ENCODE measurements around the gene PHOX2B.

PHOX2B gene

DNA sequence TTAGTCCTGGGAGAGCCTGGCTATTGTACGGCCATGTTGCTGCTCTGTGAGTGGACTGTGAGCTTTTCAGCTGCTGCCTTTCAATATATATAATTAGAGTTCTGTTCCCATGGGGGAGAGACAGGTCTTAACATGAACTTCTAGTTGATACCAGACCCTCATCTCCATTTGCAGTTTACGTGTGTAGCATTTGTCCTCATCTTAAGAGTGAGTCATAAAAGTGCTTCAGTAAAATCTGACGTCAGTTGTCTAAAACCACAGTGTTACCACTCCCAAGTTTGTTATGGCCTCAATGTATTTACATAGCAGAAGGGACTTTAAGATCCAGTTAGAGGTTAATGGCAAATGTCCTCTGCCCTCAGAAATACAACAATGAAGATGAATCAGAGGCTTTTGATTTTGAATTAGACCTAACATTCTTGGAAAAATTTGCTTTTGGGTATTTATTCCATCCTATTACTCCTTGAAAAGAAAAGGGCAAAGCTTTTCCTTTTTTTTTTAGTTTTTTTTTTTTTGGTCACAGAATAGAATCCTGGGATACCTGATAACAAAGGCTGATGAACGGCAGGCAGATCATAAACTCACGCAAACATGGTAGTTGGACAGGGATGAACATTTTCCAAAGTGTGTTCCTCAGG lies 38.6 kb downstream of the PHOX2B start:
- ATAC-seq (no peak), DNase-seq (no peak)
- Mint-ChIP-seq H3K9me3 (no peaks in the 10 kb centered on the region), H3K27ac (no peak overlapping the region), H3K27me3 (peaks cover 4% of the 10 kb centered on the region), H3K4me1 (no peaks in the 10 kb centered on the region), H3K4me3 (no peak overlapping the region), H3K36me3 (ENCODE audit: low read depth) (no peaks in the 10 kb centered on the region)

DNA sequence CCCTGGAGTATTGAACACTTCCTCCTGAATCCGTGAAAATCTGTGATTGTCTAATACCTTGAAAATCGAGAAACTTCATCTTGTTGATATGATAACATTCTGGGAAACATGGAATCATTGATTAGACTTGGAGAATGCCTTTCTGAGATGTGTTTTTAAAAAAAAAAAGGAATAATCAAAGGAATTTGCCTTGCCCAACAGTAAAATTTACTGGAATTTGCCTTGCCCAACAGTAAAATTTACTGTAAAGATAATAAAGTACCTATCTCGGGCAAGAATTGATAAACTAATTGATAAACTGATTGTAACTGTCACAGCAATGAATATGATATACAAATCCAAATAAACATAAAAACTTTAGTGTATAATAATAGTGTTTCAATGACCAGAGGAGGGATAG lies 44.7 kb downstream of the PHOX2B start:
- H3K27me3 Mint-ChIP-seq: peaks cover 9% of the 10 kb centered on the region
- no peak overlapping the region for H3K27ac Mint-ChIP-seq
- H3K36me3 Mint-ChIP-seq (ENCODE audit: low read depth): no peaks in the 10 kb centered on the region
- no peaks in the 10 kb centered on the region for H3K4me1 Mint-ChIP-seq
- no peak overlapping the region for H3K4me3 Mint-ChIP-seq
- H3K9me3 Mint-ChIP-seq: no peaks in the 10 kb centered on the region
- no peak for ATAC-seq
- DNase-seq: no peak

DNA sequence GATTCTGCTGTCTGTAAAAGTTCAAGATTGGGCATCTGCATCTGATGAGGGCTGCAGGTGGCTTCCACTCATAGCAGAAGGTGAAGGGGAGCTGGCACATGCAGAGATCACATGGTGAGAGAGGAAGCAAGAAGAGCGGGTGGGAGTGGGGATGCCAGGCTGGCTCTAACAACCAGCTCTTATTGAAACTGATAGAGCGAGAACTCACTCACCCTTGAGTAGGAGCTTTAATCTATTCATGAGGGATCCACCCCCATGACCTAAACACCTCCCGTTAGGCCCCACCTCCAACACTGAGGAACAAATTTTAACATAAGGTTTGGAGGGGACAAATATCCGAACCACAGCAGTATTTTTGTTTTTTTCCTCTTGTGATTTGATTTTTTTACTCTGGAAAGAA lies 45.8 kb downstream of the PHOX2B start:
- H3K27me3 Mint-ChIP-seq: peaks cover 9% of the 10 kb centered on the region
- ATAC-seq (no peak), DNase-seq (no peak)
- H3K36me3 Mint-ChIP-seq (ENCODE audit: low read depth): no peaks in the 10 kb centered on the region
- H3K9me3 Mint-ChIP-seq: no peaks in the 10 kb centered on the region
- no peak overlapping the region for H3K27ac Mint-ChIP-seq
- no peak overlapping the region for H3K4me3 Mint-ChIP-seq
- no peaks in the 10 kb centered on the region for H3K4me1 Mint-ChIP-seq

DNA sequence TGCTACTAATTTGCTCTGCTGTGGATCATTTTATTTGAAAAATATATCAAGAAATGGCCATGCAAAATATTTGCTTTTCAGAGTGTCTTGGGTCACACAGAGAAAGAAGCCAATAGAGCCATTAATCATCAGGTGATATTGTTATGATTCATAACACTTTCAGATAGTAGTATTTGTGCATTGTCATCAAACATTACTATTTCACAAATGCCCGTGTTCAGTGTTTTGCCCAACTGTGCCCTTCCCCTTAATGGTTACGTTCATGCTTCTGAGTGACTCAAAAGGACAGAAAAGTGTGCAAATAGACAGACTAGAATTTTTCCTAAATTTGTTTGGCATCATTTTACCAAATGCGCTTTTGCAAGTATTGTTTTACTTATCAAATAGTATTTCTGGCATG lies 46.5 kb downstream of the PHOX2B start:
- ATAC-seq: no peak
- Mint-ChIP-seq H3K4me1 (no peaks in the 10 kb centered on the region), H3K36me3 (ENCODE audit: low read depth) (no peaks in the 10 kb centered on the region), H3K9me3 (no peaks in the 10 kb centered on the region), H3K27me3 (peaks cover 9% of the 10 kb centered on the region), H3K27ac (no peak overlapping the region), H3K4me3 (no peak overlapping the region)
- no peak for DNase-seq

DNA sequence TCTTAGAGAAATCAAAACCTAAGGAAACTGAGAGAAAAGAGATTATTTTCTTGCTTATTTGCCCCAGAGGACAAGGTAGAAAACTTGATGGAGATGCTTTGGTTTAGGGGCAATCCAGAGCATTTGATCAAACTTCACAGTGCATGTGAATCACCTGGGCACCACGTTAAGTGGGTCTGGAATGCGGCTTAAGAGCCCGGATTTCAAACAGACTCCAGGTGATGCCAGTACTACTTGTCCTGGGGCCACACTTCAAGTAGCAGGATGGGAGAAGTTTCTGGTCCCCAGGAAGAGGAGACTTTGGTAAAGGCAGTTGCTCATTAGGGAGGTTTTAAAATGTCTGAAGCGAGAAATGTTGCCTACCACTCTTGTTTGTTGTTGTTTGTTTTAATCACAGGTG lies 51.8 kb downstream of the PHOX2B start:
- no peak for DNase-seq
- Mint-ChIP-seq H3K4me1 (no peaks in the 10 kb centered on the region), H3K27me3 (peaks cover 5% of the 10 kb centered on the region), H3K9me3 (no peaks in the 10 kb centered on the region), H3K36me3 (ENCODE audit: low read depth) (no peaks in the 10 kb centered on the region), H3K4me3 (no peak overlapping the region), H3K27ac (no peak overlapping the region)
- ATAC-seq: no peak

DNA sequence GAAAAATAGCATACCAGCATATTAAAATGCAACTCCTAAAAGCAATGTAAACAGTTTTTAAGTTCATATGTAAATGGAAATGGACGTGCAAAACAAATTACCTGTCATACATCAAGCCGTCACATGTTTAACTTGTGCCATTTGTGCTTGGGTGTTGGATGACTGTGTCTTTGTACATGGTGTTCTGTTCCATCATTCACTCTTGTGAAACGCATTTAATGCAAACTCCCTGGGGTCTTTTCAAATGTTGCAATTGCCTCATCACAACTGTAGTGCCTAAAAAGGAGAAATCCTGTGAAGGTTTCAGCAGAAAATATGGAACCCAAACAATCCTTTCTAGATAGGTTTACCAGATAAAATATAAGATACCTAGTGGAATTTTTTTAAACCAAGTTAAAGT lies 52.4 kb downstream of the PHOX2B start:
- DNase-seq (no peak), ATAC-seq (no peak)
- H3K9me3 Mint-ChIP-seq: no peaks in the 10 kb centered on the region
- peaks cover 5% of the 10 kb centered on the region for H3K27me3 Mint-ChIP-seq
- H3K4me3 Mint-ChIP-seq: no peak overlapping the region
- H3K36me3 Mint-ChIP-seq (ENCODE audit: low read depth): no peaks in the 10 kb centered on the region
- H3K4me1 Mint-ChIP-seq: no peaks in the 10 kb centered on the region
- H3K27ac Mint-ChIP-seq: no peak overlapping the region
